NCI-H146 (cell line): ENCODE data around the gene SF3B4.
"Not testable (repeated sequence)": the region's sequence is repeated elsewhere in the genome, so short reads cannot be mapped to it uniquely, and the experiment has no call there.

ENCODE experiments used
- DNase-seq: peaks from one replicate; lab custom pipeline; 2025; lab: John Stamatoyannopoulos, UW

SF3B4 gene

GRCh38 chr1:149927563-149928400 is at the start of gene SF3B4:
SF3B4 (minus strand) TSS chr1:149927803; CDS start chr1:149927759, 44 bp downstream.
- peak; percentile 95 for DNase-seq

GRCh38 chr1:149977345-149977744 is 49.7 kb upstream of the SF3B4 start:
- DNase-seq = peak; percentile 26

- DNase-seq = no peak
Observed at GRCh38 chr1:149972547-149972946, 44.9 kb upstream of the SF3B4 start.

GRCh38 chr1:149967646-149968045 is 40.0 kb upstream of the SF3B4 start:
- no peak for DNase-seq

- DNase-seq = no peak
Observed at GRCh38 chr1:149967041-149967440, 39.4 kb upstream of the SF3B4 start.

- no peak for DNase-seq
Observed at GRCh38 chr1:149966405-149966804, 38.8 kb upstream of the SF3B4 start.

GRCh38 chr1:149965440-149965839 is 37.8 kb upstream of the SF3B4 start:
- no peak for DNase-seq

- no peak for DNase-seq
Observed at GRCh38 chr1:149963358-149963757, 35.8 kb upstream of the SF3B4 start.

- no peak for DNase-seq
Observed at GRCh38 chr1:149962736-149963135, 35.1 kb upstream of the SF3B4 start.

- peak; percentile 58 for DNase-seq
Observed at GRCh38 chr1:149962039-149962647, 34.5 kb upstream of the SF3B4 start.

GRCh38 chr1:149957548-149957947 is 29.9 kb upstream of the SF3B4 start:
- not testable (repeated sequence) for DNase-seq

- no peak for DNase-seq
Observed at GRCh38 chr1:149949911-149950310, 22.3 kb upstream of the SF3B4 start.

- no peak for DNase-seq
Observed at GRCh38 chr1:149945206-149945605, 17.6 kb upstream of the SF3B4 start.

- no peak for DNase-seq
Observed at GRCh38 chr1:149942885-149943284, 15.3 kb upstream of the SF3B4 start.

- DNase-seq = peak; percentile 3
Observed at GRCh38 chr1:149942207-149942606, 14.6 kb upstream of the SF3B4 start.

- DNase-seq = no peak
Observed at GRCh38 chr1:149940427-149940826, 12.8 kb upstream of the SF3B4 start.

- DNase-seq = not testable (repeated sequence)
Observed at GRCh38 chr1:149938668-149939003, 11.0 kb upstream of the SF3B4 start.

- no peak for DNase-seq
Observed at GRCh38 chr1:149937759-149938158, 10.2 kb upstream of the SF3B4 start.

GRCh38 chr1:149936992-149937705 is 9.5 kb upstream of the SF3B4 start:
- peak; percentile 19 for DNase-seq

- DNase-seq = no peak
Observed at GRCh38 chr1:149936170-149936991, 8.8 kb upstream of the SF3B4 start, which contains the start of gene MTMR11. MTMR11 (minus strand) TSS chr1:149936879; CDS start chr1:149936647, 232 bp downstream.

GRCh38 chr1:149934356-149934755 is 6.8 kb upstream of the SF3B4 start:
- no peak for DNase-seq

GRCh38 chr1:149933208-149933607 is 5.6 kb upstream of the SF3B4 start:
- no peak for DNase-seq
